ENCODE results near the gene HNRNPU. TPM values are rescaled to one million over a fixed set of nuclear protein-coding genes. Genes with fewer than 3 reads are reported as not detected.
A peak's percentile ranks its signal among the peaks of the same experiment; 100 is the strongest.

The HNRNPU gene
- total RNA-seq (100 to 1,000 TPM; 302 to 498 (median 321) TPM), total RNA-seq (747 to 1,660 (median 1,153) reads per million in 29 experiments)
- 382 TPM for total RNA-seq (2013)

DNA sequence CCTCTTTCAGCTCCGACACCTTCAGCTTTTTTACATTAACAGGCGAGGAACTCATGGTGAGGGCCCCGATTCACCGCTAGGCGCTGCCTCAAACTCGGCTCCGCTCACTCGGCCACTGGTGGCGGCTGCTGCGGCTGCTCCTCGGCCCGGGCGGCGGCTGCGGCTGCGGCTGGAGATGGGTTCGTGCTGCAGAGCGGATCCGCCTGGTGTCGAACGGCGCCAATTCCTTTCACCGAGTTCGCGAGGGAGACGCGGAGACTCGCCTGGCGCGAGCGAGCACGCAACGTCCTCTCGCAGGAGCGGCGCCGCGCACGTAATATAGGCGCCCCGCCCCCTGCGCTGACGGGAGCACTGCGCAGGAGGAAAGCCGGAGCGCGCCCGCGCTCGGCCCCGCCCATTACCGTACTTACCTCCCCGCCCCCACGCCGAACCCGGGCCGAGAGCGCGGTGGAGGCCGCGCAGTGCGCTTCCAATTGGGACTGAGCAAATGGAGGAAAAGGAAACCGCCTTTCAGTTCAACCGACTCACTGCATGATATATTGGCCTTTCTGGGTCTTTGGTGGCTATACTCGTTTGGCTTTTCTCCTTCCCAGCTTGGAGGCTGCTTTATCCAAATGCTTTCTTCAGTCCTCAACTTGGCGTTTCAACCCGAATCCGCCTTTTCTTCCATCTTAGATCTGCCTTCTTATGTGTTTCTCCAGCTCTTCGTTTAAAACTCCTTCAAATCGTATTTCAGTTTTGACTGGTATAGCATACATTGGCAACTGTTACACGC is at the start of gene HNRNPU:
TSS of gene HNRNPU (minus strand) at position 291 of the 775 bp plus-strand sequence. CDS start at position 55, 236 bp downstream.
- POLR2A ChIA-PET = interaction anchor here (0.5 to 6.3 kb wide), 10 partner anchors 8 to 292 kb away, joined by 3 to 109 read pairs (median 4); partner anchors contain the start of gene COX20 (in 2 of the 2)
- ATAC-seq (replicated peaks in 1 of 4) = peak; percentile 64 to 73 (median 67)
- H3K4me3 Mint-ChIP-seq = peak within 1 kb of the TSS; percentile 85 to 92 (median 91)
- H3K9me3 Mint-ChIP-seq = no peaks in the 10 kb centered on the region
- peaks cover 45 to 50% (median 49%) of the 10 kb centered on the region in 3 donors for H3K4me1 Mint-ChIP-seq
- H3K27ac Mint-ChIP-seq = peak within 1 kb of the TSS; percentile 93 to 95
- H3K9me3 ChIP-seq = no peaks in the 10 kb centered on the region
- CTCF ChIA-PET = interaction anchor here (0.7 to 2.4 kb wide), 10 partner anchors 9 to 1607 kb away, joined by 3 to 19 read pairs (median 3); partner anchors contain the start of gene COX20 (in 1 of the 2)
- peak within 1 kb of the TSS; percentile 94 to 99 for H3K4me3 ChIP-seq (ENCODE audit: control insufficient read depth in 1 of 2, extremely low read depth in 1 of 2, low read length in 1 of 2)
- H3K27me3 ChIP-seq (replicated peaks in 1 of 2; ENCODE audit: control insufficient read depth in 2 of 2, extremely low read depth in 1 of 2, insufficient read depth in 2 of 2, low read length in 1 of 2) = no peaks in the 10 kb centered on the region
- under 1% methylated on average over 62 of the region's 71 CpGs for WGBS (ENCODE audit: insufficient coverage)
- peaks cover 28 to 29% of the 10 kb centered on the region in 2 experiments for H3K4me1 ChIP-seq (ENCODE audit: control insufficient read depth in 1 of 2, extremely low read depth in 1 of 2, insufficient read depth in 2 of 2, low read length in 2 of 2)
- peak within 1 kb of the TSS; percentile 100 for H3K27ac ChIP-seq (ENCODE audit: low read length)
- peaks cover 4 to 18% of the 10 kb centered on the region in 2 donors for H3K36me3 ChIP-seq (ENCODE audit: control insufficient read depth in 2 of 2, extremely low read depth in 1 of 2, insufficient read depth in 1 of 2, low read length in 1 of 2)
- peaks cover 26% of the 10 kb centered on the region for H3K36me3 Mint-ChIP-seq
- DNase-seq = peak; percentile 90 to 99 (median 95)
- no peaks in the 10 kb centered on the region for H3K27me3 Mint-ChIP-seq

DNA sequence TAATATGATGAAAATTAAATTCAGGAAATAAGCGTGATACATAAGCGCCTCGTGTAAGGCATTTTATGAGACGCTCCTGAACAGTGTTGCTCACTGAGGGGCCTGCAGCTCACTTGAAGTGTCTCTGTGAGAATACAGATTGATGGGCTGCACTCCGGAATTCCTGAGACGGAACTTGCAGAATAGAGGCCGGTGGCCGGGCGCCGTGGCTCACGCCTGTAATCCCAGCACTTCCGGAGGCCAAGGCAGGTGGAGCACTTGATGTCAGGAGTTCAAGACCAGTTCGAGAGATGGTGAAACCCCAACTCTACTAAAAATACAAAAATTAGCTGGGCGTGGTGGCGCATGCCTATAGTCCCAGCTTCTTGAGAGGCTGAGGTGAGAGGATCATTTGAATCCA is 49.5 kb upstream of the HNRNPU start:
- ATAC-seq (replicated peaks in 1 of 4) (no peak), DNase-seq (no peak)
- ChIA-PET POLR2A (interaction anchor here in 1 of 2 donors (0.7 kb wide), 1 partner anchor 62 kb away, joined by 3 read pairs; no protein-coding TSS in a partner anchor), CTCF (no interaction called here)
- Mint-ChIP-seq H3K36me3 (no peaks in the 10 kb centered on the region), H3K27ac (no peak overlapping the region), H3K9me3 (no peaks in the 10 kb centered on the region), H3K4me3 (no peak overlapping the region), H3K27me3 (no peaks in the 10 kb centered on the region), H3K4me1 (peaks cover 3 to 6% (median 4%) of the 10 kb centered on the region in 3 donors)
- Histone ChIP-seq H3K9me3 (no peaks in the 10 kb centered on the region), H3K4me3 (ENCODE audit: control insufficient read depth in 1 of 2, extremely low read depth in 1 of 2, low read length in 1 of 2) (no peak overlapping the region), H3K27me3 (replicated peaks in 1 of 2; ENCODE audit: control insufficient read depth in 2 of 2, extremely low read depth in 1 of 2, insufficient read depth in 2 of 2, low read length in 1 of 2) (peaks cover 0 to 3% of the 10 kb centered on the region in 2 experiments), H3K4me1 (ENCODE audit: control insufficient read depth in 1 of 2, extremely low read depth in 1 of 2, insufficient read depth in 2 of 2, low read length in 2 of 2) (peaks cover 0 to under 1% of the 10 kb centered on the region in 2 experiments), H3K27ac (ENCODE audit: low read length) (no peak overlapping the region), H3K36me3 (ENCODE audit: control insufficient read depth in 2 of 2, extremely low read depth in 1 of 2, insufficient read depth in 1 of 2, low read length in 1 of 2) (no peaks in the 10 kb centered on the region)
- over 99% methylated on average over 12 of the region's 15 CpGs for WGBS (ENCODE audit: insufficient coverage)

DNA sequence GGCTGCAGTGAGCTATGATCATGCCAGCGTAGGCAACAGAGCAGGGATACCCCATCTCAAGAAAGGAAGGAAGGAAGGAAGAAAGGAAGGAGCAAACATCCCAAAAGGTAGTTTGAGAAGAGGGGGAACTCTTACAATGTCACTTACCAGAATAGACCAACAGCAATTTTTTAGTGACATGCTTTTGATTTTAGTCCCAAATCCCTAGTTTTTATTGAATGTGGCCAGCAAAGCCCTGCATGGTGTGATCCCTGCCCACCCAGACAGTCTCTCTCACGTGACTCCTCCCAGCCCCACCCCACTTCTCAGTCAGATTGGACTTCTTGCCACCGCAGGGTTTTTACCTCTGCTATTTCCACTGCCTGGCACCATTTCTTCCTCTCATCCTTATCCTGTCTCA is 39.8 kb upstream of the HNRNPU start:
- Histone ChIP-seq H3K4me1 (ENCODE audit: control insufficient read depth in 1 of 2, extremely low read depth in 1 of 2, insufficient read depth in 2 of 2, low read length in 2 of 2) (no peaks in the 10 kb centered on the region), H3K4me3 (ENCODE audit: control insufficient read depth in 1 of 2, extremely low read depth in 1 of 2, low read length in 1 of 2) (no peak overlapping the region), H3K9me3 (no peaks in the 10 kb centered on the region), H3K36me3 (ENCODE audit: control insufficient read depth in 2 of 2, extremely low read depth in 1 of 2, insufficient read depth in 1 of 2, low read length in 1 of 2) (no peaks in the 10 kb centered on the region), H3K27me3 (replicated peaks in 1 of 2; ENCODE audit: control insufficient read depth in 2 of 2, extremely low read depth in 1 of 2, insufficient read depth in 2 of 2, low read length in 1 of 2) (no peaks in the 10 kb centered on the region), H3K27ac (ENCODE audit: low read length) (no peak overlapping the region)
- no peaks in the 10 kb centered on the region for H3K36me3 Mint-ChIP-seq
- DNase-seq (no peak), ATAC-seq (replicated peaks in 1 of 4) (no peak)
- 85% methylated on average over 2 of the region's 3 CpGs for WGBS (ENCODE audit: insufficient coverage)
- no peaks in the 10 kb centered on the region for H3K9me3 Mint-ChIP-seq
- CTCF ChIA-PET = interaction anchor here in 1 of 2 donors (0.7 kb wide), 1 partner anchor 563 kb away, joined by 3 read pairs; no protein-coding TSS in a partner anchor
- H3K27me3 Mint-ChIP-seq = no peaks in the 10 kb centered on the region
- no peak overlapping the region for H3K27ac Mint-ChIP-seq
- peak overlapping the region in 1 of 3 donors; percentile 8 for H3K4me3 Mint-ChIP-seq
- POLR2A ChIA-PET = no interaction called here
- H3K4me1 Mint-ChIP-seq = no peaks in the 10 kb centered on the region

DNA sequence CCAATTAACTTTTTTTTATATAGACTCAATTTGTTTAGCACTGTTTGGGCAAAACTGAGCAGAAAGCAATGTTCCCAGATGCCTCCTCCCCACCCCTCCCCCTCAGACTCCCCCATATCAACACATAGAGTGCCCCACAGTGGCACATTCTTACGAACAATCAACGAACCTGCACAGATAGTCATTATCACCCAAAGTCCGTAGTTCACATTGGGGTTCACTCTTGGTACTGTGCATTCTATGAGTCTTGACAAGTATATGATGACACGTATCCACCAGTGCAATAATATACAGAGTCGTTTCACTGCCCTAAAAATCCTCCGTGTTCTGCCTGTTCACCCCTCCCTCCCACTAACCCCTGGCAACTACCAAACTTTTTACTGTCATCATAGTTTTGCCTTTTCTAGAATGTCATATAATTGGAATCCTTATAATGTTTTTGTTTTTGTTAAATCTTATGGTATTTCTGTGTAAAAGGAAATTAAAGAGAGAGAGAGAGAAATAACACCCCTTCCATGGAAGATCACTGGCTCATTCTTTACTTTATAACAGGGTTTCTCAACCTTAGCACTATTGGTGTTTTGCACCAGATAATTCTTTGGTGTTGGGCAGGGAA is 37.2 kb upstream of the HNRNPU start:
- ATAC-seq (replicated peaks in 1 of 4) (no peak), DNase-seq (no peak)
- ChIA-PET POLR2A (no interaction called here), CTCF (no interaction called here)
- Mint-ChIP-seq H3K4me1 (no peaks in the 10 kb centered on the region), H3K9me3 (no peaks in the 10 kb centered on the region), H3K4me3 (no peak overlapping the region), H3K36me3 (no peaks in the 10 kb centered on the region), H3K27ac (no peak overlapping the region), H3K27me3 (peaks cover 0 to 1% of the 10 kb centered on the region in 2 donors)
- Histone ChIP-seq H3K27me3 (replicated peaks in 1 of 2; ENCODE audit: control insufficient read depth in 2 of 2, extremely low read depth in 1 of 2, insufficient read depth in 2 of 2, low read length in 1 of 2) (no peaks in the 10 kb centered on the region), H3K4me3 (ENCODE audit: control insufficient read depth in 1 of 2, extremely low read depth in 1 of 2, low read length in 1 of 2) (no peak overlapping the region), H3K4me1 (ENCODE audit: control insufficient read depth in 1 of 2, extremely low read depth in 1 of 2, insufficient read depth in 2 of 2, low read length in 2 of 2) (no peaks in the 10 kb centered on the region), H3K9me3 (no peaks in the 10 kb centered on the region), H3K27ac (ENCODE audit: low read length) (no peak overlapping the region), H3K36me3 (ENCODE audit: control insufficient read depth in 2 of 2, extremely low read depth in 1 of 2, insufficient read depth in 1 of 2, low read length in 1 of 2) (no peaks in the 10 kb centered on the region)
- WGBS (ENCODE audit: insufficient coverage) = 100% methylated on average over 1 of the region's 6 CpGs

DNA sequence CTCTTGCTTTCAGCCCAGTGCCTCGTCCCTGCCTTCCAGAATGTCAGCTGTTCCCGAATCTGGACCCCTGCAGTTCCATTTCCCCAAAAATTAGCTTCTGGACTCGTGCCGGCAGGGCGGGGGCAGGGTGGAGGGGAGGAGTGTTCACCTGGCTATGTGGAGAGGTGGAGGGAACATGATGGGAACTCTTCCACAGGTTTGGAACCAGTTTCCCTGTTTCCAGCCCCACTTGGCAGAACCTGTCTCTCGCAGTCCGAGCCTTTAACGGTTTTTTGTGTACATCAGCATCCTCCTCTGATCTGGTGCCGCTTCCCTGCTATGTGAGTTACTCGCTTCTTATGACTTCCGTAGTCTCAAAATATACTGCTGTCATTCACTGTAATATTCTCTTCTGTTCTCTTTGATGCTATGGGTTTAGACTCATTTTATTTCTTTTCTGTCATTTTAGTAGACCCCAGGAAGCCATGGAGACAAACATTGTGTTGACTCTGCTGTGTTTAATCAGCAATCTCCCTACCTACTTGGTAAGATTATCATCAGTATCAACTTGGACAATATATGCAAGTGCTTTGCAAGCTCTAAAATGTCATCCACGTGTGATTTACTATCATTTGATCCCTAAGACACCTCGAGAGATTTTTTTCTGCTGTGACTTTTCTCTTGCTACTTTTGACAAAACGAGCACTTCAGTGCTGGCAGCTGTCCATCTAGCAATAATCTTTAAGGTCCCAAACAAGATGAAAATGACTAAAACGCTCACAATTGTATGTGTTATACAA is 33.3 kb upstream of the HNRNPU start:
- Mint-ChIP-seq H3K9me3 (no peaks in the 10 kb centered on the region), H3K27me3 (peaks cover 0 to 1% of the 10 kb centered on the region in 2 donors), H3K36me3 (no peaks in the 10 kb centered on the region), H3K4me1 (no peaks in the 10 kb centered on the region), H3K4me3 (no peak overlapping the region), H3K27ac (no peak overlapping the region)
- ATAC-seq (replicated peaks in 1 of 4) (no peak), DNase-seq (no peak)
- no peaks in the 10 kb centered on the region for H3K36me3 ChIP-seq (ENCODE audit: control insufficient read depth in 2 of 2, extremely low read depth in 1 of 2, insufficient read depth in 1 of 2, low read length in 1 of 2)
- CTCF ChIA-PET = no interaction called here
- no peak overlapping the region for H3K4me3 ChIP-seq (ENCODE audit: control insufficient read depth in 1 of 2, extremely low read depth in 1 of 2, low read length in 1 of 2)
- no peaks in the 10 kb centered on the region for H3K4me1 ChIP-seq (ENCODE audit: control insufficient read depth in 1 of 2, extremely low read depth in 1 of 2, insufficient read depth in 2 of 2, low read length in 2 of 2)
- H3K27me3 ChIP-seq (replicated peaks in 1 of 2; ENCODE audit: control insufficient read depth in 2 of 2, extremely low read depth in 1 of 2, insufficient read depth in 2 of 2, low read length in 1 of 2) = no peaks in the 10 kb centered on the region
- WGBS (ENCODE audit: insufficient coverage) = 89% methylated on average over 7 of the region's 15 CpGs
- H3K9me3 ChIP-seq = no peaks in the 10 kb centered on the region
- POLR2A ChIA-PET = no interaction called here
- H3K27ac ChIP-seq (ENCODE audit: low read length) = no peak overlapping the region

- 80% methylated on average over 1 of the region's 3 CpGs for WGBS (ENCODE audit: insufficient coverage)
Observed at GRCh38 chr1:244896550-244896949, 32.2 kb upstream of the HNRNPU start.

More at GRCh38 chr1:244896550-244896949, 32.2 kb upstream of the HNRNPU start:
- no peak for ATAC-seq (replicated peaks in 1 of 4)
- no peaks in the 10 kb centered on the region for H3K27me3 ChIP-seq (replicated peaks in 1 of 2; ENCODE audit: control insufficient read depth in 2 of 2, extremely low read depth in 1 of 2, insufficient read depth in 2 of 2, low read length in 1 of 2)
- no peaks in the 10 kb centered on the region for H3K36me3 Mint-ChIP-seq
- CTCF ChIA-PET = interaction anchor here in 1 of 2 donors (0.7 kb wide), 1 partner anchor 83 kb away, joined by 4 read pairs; no protein-coding TSS in a partner anchor
- H3K4me3 Mint-ChIP-seq = no peak overlapping the region
- H3K4me1 Mint-ChIP-seq = no peaks in the 10 kb centered on the region
- peaks cover 0 to 1% of the 10 kb centered on the region in 2 donors for H3K27me3 Mint-ChIP-seq
- H3K9me3 Mint-ChIP-seq = no peaks in the 10 kb centered on the region
- H3K27ac ChIP-seq (ENCODE audit: low read length) = no peak overlapping the region
- no peaks in the 10 kb centered on the region for H3K4me1 ChIP-seq (ENCODE audit: control insufficient read depth in 1 of 2, extremely low read depth in 1 of 2, insufficient read depth in 2 of 2, low read length in 2 of 2)
- POLR2A ChIA-PET = interaction anchor here in 1 of 2 donors (0.5 kb wide), 1 partner anchor 25 kb away, joined by 5 read pairs; no protein-coding TSS in a partner anchor
- no peak overlapping the region for H3K4me3 ChIP-seq (ENCODE audit: control insufficient read depth in 1 of 2, extremely low read depth in 1 of 2, low read length in 1 of 2)
- H3K27ac Mint-ChIP-seq = no peak overlapping the region
- DNase-seq = no peak
- no peaks in the 10 kb centered on the region for H3K36me3 ChIP-seq (ENCODE audit: control insufficient read depth in 2 of 2, extremely low read depth in 1 of 2, insufficient read depth in 1 of 2, low read length in 1 of 2)
- no peaks in the 10 kb centered on the region for H3K9me3 ChIP-seq
